Type B pancreatic cell (in vitro differentiated cells): Measurements from ENCODE around the gene TRAPPC2L. TPM values are rescaled to one million over a fixed set of nuclear protein-coding genes. Genes with fewer than 3 reads are reported as not detected.

Experiments
- DNase-seq: peaks from one replicate; pipeline ENCODE4 v3.0.0; 2021; ENCODE audit warnings: mixed read lengths; ENCODE audit not compliant: unreplicated experiment; ENCODE audit errors: extremely low spot score
- H3K27ac Mint-ChIP-seq: 2 replicates; pipeline ENCODE4 v1.8.0; 2021; ENCODE audit warnings: mild to moderate bottlenecking, mixed read lengths
- H3K27me3 Mint-ChIP-seq: 2 replicates; pipeline ENCODE4 v1.8.0; 2021; ENCODE audit warnings: mixed read lengths
- H3K36me3 Mint-ChIP-seq: 2 replicates; pipeline ENCODE4 v1.8.0; 2021; ENCODE audit warnings: mixed read lengths
- H3K4me1 Mint-ChIP-seq: one replicate; pipeline ENCODE4 v1.8.0; 2021; ENCODE audit warnings: mixed read lengths; ENCODE audit not compliant: unreplicated experiment
- H3K4me3 Mint-ChIP-seq: 2 replicates; pipeline ENCODE4 v1.8.0; 2021; ENCODE audit warnings: mild to moderate bottlenecking, mixed read lengths
- H3K9me3 Mint-ChIP-seq: 2 replicates; pipeline ENCODE4 v1.8.0; 2021; ENCODE audit warnings: mixed read lengths
- CTCF ChIP-seq: fragments of 200-600 bp; sonication (generic); conservative IDR thresholded peaks from 2 replicates; pipeline ENCODE4 v1.5.0; 2021; ENCODE audit warnings: antibody characterized with exemption, mild to moderate bottlenecking
- total RNA-seq: library from RNA; stranded (reverse); gene quantifications from 2 replicates; pipeline ENCODE4 v1.2.1, GENCODE V29; 2021; ENCODE audit warnings: low replicate concordance

The TRAPPC2L gene
- total RNA-seq, 1 donor from 2014 or later, result 91.4 TPM

DNA sequence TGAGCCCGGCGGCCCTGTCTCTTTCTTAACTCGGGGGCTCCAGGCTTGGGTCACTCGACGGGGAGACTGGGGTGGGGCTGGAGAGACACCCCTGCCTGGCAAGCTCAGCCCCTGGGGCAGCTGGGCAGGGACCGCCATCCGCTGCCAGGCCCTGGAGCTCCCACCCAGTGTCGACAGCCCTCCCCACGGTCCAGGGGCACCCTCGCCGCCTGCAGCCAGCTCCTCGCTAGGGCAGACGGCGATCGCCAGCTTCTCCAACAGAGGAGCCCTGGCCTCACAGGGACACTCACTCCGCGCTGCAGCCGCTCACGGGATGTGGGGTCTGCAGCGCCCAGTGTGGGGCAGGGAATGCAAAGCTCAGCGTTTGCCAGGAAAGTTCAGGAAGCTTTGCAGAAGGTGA lies 29.2 kb upstream of the TRAPPC2L start:
- Mint-ChIP-seq H3K4me1 (no peaks in the 10 kb centered on the region), H3K27ac (no peak overlapping the region), H3K4me3 (no peak overlapping the region), H3K27me3 (no peaks in the 10 kb centered on the region), H3K9me3 (no peaks in the 10 kb centered on the region), H3K36me3 (no peaks in the 10 kb centered on the region)
- DNase-seq, result no peak
- TF ChIP-seq CTCF, result no peak

DNA sequence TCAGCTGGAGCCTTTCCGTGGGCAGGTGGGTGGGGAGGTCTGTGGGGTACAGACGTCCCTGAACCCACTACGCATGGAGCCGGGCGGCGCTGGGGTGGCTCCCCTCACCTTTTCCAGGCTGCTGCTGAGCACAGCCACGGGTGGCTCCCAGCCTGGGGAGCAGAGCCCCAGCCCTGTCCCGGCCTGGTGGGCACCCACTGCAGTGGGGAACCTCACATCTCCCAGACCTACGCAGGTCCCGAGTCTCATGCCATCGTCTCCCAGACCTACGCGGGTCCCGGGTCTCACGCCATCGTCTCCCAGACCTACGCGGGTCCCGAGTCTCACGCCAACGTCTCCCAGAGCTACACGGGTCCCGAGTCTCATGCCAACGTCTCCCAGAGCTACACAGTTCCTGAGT lies 28.2 kb upstream of the TRAPPC2L start:
- no peak for DNase-seq
- Mint-ChIP-seq H3K36me3 (no peaks in the 10 kb centered on the region), H3K4me3 (no peak overlapping the region), H3K4me1 (no peaks in the 10 kb centered on the region), H3K9me3 (no peaks in the 10 kb centered on the region), H3K27me3 (no peaks in the 10 kb centered on the region), H3K27ac (no peak overlapping the region)
- TF ChIP-seq CTCF, result no peak

DNA sequence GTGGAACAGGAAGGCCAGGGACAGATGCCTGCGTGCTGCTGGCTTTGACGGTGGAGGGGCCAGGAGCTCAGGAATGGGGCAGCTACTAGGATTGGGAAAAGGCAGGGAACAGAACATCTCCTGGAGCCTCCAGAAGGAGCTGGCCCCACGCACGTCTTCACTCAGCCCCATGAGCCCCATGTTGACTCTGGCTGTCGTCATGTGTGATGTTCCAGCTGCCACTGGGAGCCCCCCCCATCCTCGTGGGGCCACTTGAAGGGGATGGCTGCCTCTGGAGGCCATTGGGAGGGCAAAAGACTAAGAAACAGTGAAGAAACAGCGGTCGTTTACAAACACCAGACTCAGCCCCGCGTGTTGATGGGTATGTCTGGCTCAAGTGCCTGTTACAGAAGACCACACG lies 26.7 kb upstream of the TRAPPC2L start:
- H3K27ac Mint-ChIP-seq, result no peak overlapping the region
- no peaks in the 10 kb centered on the region for H3K27me3 Mint-ChIP-seq
- no peaks in the 10 kb centered on the region for H3K36me3 Mint-ChIP-seq
- DNase-seq, result no peak
- H3K4me3 Mint-ChIP-seq, result no peak overlapping the region
- no peaks in the 10 kb centered on the region for H3K9me3 Mint-ChIP-seq
- TF ChIP-seq CTCF, result no peak
- no peaks in the 10 kb centered on the region for H3K4me1 Mint-ChIP-seq

DNA sequence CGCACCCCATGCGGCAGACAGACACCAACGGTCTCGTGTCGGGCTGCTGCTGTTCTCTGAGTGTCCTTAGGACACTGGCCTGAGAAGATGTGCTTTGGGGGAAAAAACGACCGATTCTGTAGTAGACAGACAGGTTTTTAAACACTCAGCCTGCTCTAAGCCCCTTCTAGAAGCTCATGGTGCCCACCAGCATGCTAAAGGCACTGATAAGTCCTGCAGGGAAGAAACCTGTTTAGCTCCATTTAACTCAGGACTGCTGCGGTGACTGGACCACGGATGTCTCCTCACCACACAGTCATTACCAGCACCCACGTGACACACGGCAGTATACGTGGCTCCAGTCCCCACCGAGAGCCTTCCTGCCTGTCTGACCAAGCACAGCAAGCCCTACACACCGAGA lies 26.1 kb upstream of the TRAPPC2L start:
- Mint-ChIP-seq H3K27me3 (no peaks in the 10 kb centered on the region), H3K27ac (no peak overlapping the region), H3K36me3 (no peaks in the 10 kb centered on the region), H3K4me1 (no peaks in the 10 kb centered on the region), H3K4me3 (no peak overlapping the region), H3K9me3 (no peaks in the 10 kb centered on the region)
- no peak for TF ChIP-seq CTCF
- no peak for DNase-seq

DNA sequence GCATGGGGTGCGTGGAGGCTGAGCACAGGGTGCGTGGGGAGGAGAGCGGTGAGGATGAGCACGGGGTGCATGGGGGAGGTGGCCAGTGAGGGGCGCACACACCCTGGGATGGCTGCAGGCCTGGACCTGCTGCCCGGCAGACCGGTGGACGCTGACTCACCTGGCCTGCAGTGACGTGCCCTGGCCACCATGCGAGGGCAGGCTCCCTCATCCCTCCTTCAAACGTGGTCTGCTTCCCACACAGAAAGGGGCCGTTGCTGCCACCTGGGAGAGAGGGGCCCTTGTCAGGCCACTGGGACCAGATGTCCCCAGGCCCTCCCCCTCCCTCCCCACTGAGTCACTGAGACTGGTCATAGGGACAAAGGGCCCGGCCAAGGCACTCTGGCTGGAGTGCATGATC lies 25.1 kb upstream of the TRAPPC2L start:
- Mint-ChIP-seq H3K27ac (no peak overlapping the region), H3K27me3 (no peaks in the 10 kb centered on the region), H3K9me3 (no peaks in the 10 kb centered on the region), H3K4me1 (no peaks in the 10 kb centered on the region), H3K36me3 (no peaks in the 10 kb centered on the region), H3K4me3 (no peak overlapping the region)
- no peak for TF ChIP-seq CTCF
- DNase-seq, result no peak

GRCh38 chr16:88833086-88833485 lies 23.8 kb upstream of the TRAPPC2L start:
- Mint-ChIP-seq H3K9me3 (no peaks in the 10 kb centered on the region), H3K4me3 (no peak overlapping the region), H3K36me3 (no peaks in the 10 kb centered on the region), H3K27me3 (no peaks in the 10 kb centered on the region), H3K4me1 (no peaks in the 10 kb centered on the region), H3K27ac (no peak overlapping the region)
- DNase-seq, result no peak
- TF ChIP-seq CTCF, result no peak
